Liver (tissue), 9 donors: ENCODE results near the gene FRMD6. TPM values are rescaled to one million over a fixed set of nuclear protein-coding genes. Genes with fewer than 3 reads are reported as not detected.

Experiments used
- DNase-seq: peaks from one replicate; pipeline ENCODE4 v3.0.0-alpha.2; 2017; ENCODE audit warnings: low spot score
- H3K27ac ChIP-seq, 2 donors: one replicate each; pipeline ENCODE4 v1.7.0; 2013; ENCODE audit warnings: inconsistent platforms in 2 of 2, low read length in 2 of 2, control low read depth in 1 of 2, low read depth in 1 of 2, mild to moderate bottlenecking in 1 of 2
- H3K27me3 ChIP-seq, 4 donors: one replicate each; pipeline versions ENCODE4 v1.6.1 to v1.7.0; 2013; ENCODE audit warnings: low read length in 3 of 4, inconsistent platforms in 1 of 4, mild to moderate bottlenecking in 1 of 4, moderate library complexity in 1 of 4; ENCODE audit not compliant: control insufficient read depth in 4 of 4, insufficient read depth in 4 of 4
- H3K36me3 ChIP-seq, 4 donors: one replicate each; pipeline versions ENCODE4 v1.6.1 to v1.7.0; 2013; ENCODE audit warnings: low read length in 3 of 4, mild to moderate bottlenecking in 3 of 4, low read depth in 1 of 4, moderate library complexity in 1 of 4; ENCODE audit not compliant: control insufficient read depth in 4 of 4, insufficient read depth in 3 of 4
- H3K4me1 ChIP-seq, 4 donors: one replicate each; pipeline versions ENCODE4 v1.6.1 to v1.7.0; 2013; ENCODE audit warnings: low read length in 3 of 4, mild to moderate bottlenecking in 3 of 4, moderate library complexity in 1 of 4; ENCODE audit not compliant: control insufficient read depth in 4 of 4, insufficient read depth in 4 of 4
- H3K4me3 ChIP-seq, 3 donors: one replicate each; pipeline versions ENCODE4 v1.6.1 to v1.7.0; 2013; ENCODE audit warnings: low read length in 3 of 3, control low read depth in 1 of 3, low read depth in 1 of 3, mild to moderate bottlenecking in 1 of 3
- H3K9ac ChIP-seq, 2 donors: one replicate each; pipeline ENCODE4 v1.7.0; 2013; ENCODE audit warnings: low read length in 2 of 2, mild to moderate bottlenecking in 2 of 2, moderate library complexity in 2 of 2, control low read depth in 1 of 2, low read depth in 1 of 2
- H3K9me3 ChIP-seq, 4 donors: one replicate each; pipeline versions ENCODE4 v1.6.1 to v1.7.0; 2013; ENCODE audit warnings: low read length in 3 of 4; ENCODE audit not compliant: control insufficient read depth in 4 of 4
- CTCF ChIP-seq: fragments of 150-350 bp; IDR thresholded peaks from 2 replicates; pipeline ENCODE4 v1.5.1; 2017; ENCODE audit warnings: improper control_type of control experiment, low read depth, low read length; ENCODE audit not compliant: missing input control
- FOXA1 ChIP-seq: IDR thresholded peaks from 2 replicates; pipeline ENCODE4 v1.6.1; 2016; ENCODE audit warnings: antibody characterized with exemption
- FOXA2 ChIP-seq: IDR thresholded peaks from 2 replicates; pipeline ENCODE4 v1.6.1; 2016; ENCODE audit warnings: antibody characterized with exemption
- HNF4A ChIP-seq, 2 donors: conservative IDR thresholded peaks; 2 replicates each; pipeline ENCODE4 v1.6.1; 2016; ENCODE audit warnings: antibody characterized with exemption in 2 of 2, mild to moderate bottlenecking in 2 of 2
- HNF4G ChIP-seq: IDR thresholded peaks from 2 replicates; pipeline ENCODE4 v1.6.1; 2016; ENCODE audit warnings: antibody characterized with exemption
- JUND ChIP-seq, 2 donors: IDR thresholded peaks; 2 replicates each; pipeline ENCODE4 v1.6.1; 2016; ENCODE audit warnings: antibody characterized with exemption in 2 of 2
- REST ChIP-seq: IDR thresholded peaks from 2 replicates; pipeline ENCODE4 v1.6.1; 2016; ENCODE audit warnings: antibody characterized with exemption, mild to moderate bottlenecking
- SP1 ChIP-seq: IDR thresholded peaks from 2 replicates; pipeline ENCODE4 v1.6.1; 2018; ENCODE audit warnings: antibody characterized with exemption, mild to moderate bottlenecking
- TAF1 ChIP-seq: conservative IDR thresholded peaks from 2 replicates; pipeline ENCODE4 v1.6.1; 2016; ENCODE audit warnings: antibody characterized with exemption, mild to moderate bottlenecking
- ZBTB33 ChIP-seq: IDR thresholded peaks from 2 replicates; pipeline ENCODE4 v1.6.1; 2016; ENCODE audit warnings: antibody characterized with exemption
- WGBS: extraction: QIAGEN DNeasy Blood & Tissue Kit; methylation state at CpG from one replicate; pipeline ENCODE4 v1.1.7; 2013; 5-methylcytosine and 5-hydroxymethylcytosine counted together
- polyA plus RNA-seq, 2 donors: library from polyadenylated mRNA; stranded (reverse) in 1 of 2; unstranded in 1 of 2; fragments of 200-250 nt in 1 of 2; fragments of >200 nt in 1 of 2; fragmentation: Nextera tagmentation in 1 of 2; extraction: Ambion mirVana in 1 of 2; gene quantifications; one replicate each; pipeline versions ENCODE4 v1.2.1 to v1.2.3, GENCODE V29; 2013 to 2015
- total RNA-seq, 2 donors: library from RNA; depleted of rRNA; stranded (reverse); fragments of >200 nt; gene quantifications; one replicate each; pipeline ENCODE4 v1.2.3, GENCODE V29; 2014
- TF ChIP-seq, protein P1 (sequence below): IDR thresholded peaks from 2 replicates; pipeline ENCODE4 v1.6.1; 2016; ENCODE audit warnings: antibody characterized with exemption
- donor health status: healthy.
- donor health status: healthy.
- donor health status: healthy.
- donor health status: healthy.
- donor health status: healthy.

Gene FRMD6
- total and polyA plus RNA-seq, 4 donors = 2.4 to 10.0 (median 3.4) TPM

GRCh38 chr14:51730098-51730497, 78.4 kb downstream of the FRMD6 start:
- no peaks in the 10 kb centered on the region for H3K9me3 ChIP-seq
- WGBS = 99% methylated on average over 1 of the region's 1 CpG
- H3K27me3 ChIP-seq = no peaks in the 10 kb centered on the region
- no peak overlapping the region for H3K9ac ChIP-seq
- peaks cover 1 to 27% (median 21%) of the 10 kb centered on the region in 4 donors for H3K36me3 ChIP-seq
- H3K4me1 ChIP-seq = no peaks in the 10 kb centered on the region
- no peak overlapping the region for H3K27ac ChIP-seq
- TF ChIP-seq SP1 = no peak
- no peak for TF ChIP-seq FOXA1
- TF ChIP-seq, protein P1, sequence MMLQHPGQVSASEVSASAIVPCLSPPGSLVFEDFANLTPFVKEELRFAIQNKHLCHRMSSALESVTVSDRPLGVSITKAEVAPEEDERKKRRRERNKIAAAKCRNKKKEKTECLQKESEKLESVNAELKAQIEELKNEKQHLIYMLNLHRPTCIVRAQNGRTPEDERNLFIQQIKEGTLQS = no peak
- no peak for TF ChIP-seq HNF4A (conservative IDR thresholded peaks at IDR 0.05)
- no peak for DNase-seq
- no peak overlapping the region for H3K4me3 ChIP-seq

DNA sequence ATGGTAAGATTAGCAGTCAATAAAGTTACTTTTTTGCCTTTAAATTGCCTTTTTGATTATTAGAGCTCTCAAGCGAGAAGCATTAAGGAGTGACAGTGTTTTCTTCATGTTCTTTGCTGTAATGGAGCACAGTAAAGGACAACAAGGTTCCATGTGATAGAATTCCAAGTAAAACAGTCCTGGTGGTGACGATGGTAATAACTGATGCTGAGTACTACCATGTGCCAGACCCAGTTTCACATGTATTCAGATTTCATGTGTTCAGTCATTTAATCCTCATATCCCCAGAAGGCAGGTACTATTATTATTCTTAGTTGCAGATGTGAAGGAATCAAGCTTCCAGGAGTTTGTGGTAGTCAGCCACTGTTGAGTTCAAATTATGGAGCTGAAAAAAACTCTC, 79.0 kb downstream of the FRMD6 start:
- DNase-seq = no peak
- Histone ChIP-seq H3K9ac (no peak overlapping the region), H3K27ac (no peak overlapping the region), H3K4me1 (no peaks in the 10 kb centered on the region), H3K4me3 (no peak overlapping the region), H3K9me3 (no peaks in the 10 kb centered on the region), H3K27me3 (no peaks in the 10 kb centered on the region), H3K36me3 (peaks cover 1 to 24% (median 18%) of the 10 kb centered on the region in 4 donors)
- 97% methylated on average over 2 of the region's 2 CpGs for WGBS
- TF ChIP-seq ZBTB33 = no peak
- no peak for TF ChIP-seq CTCF
- no peak for TF ChIP-seq HNF4G
- no peak for TF ChIP-seq FOXA2
- TF ChIP-seq JUND (IDR thresholded peaks at IDR 0.05) = no peak
- no peak for TF ChIP-seq TAF1
- no peak for TF ChIP-seq REST
